ENCODE measurements around the gene TMEM63B.

DNA sequence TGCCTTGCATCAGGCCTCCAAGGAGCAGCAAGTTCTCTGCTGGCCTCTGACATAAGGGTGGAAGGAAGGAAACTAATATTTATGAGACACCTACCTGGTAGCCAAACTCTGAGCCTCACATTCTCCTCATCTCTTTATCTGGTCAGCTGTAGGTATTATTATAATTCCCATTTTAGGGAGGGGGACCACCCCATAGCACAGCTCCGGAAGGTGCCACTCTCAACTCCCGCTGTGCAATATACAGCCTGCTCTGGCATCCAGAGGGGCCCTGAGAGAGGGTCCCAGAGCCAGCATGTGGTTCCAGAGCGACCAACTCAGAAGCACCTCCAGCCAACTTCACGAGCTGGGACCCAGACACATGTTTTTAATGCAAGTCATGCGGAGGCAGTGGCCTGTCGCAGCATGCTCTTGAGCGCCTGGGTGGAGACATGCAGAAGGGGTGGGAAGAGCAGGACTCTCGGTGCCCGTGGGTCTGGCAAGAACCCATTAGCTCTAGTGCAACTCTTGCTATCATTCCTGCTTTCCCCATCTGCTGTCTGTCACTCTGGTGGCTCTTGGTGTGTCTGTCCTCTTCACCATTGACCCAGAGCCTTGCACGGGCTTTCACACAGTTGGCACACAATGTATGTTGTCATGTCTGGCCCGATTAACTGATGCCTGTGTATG lies 74.4 kb downstream of the TMEM63B start:
- no peak for TF ChIP-seq ZFP30 (CRISPR knock-in tag; IDR thresholded peaks at IDR 0.05)
- no peak for TF ChIP-seq TCF4 (CRISPR knock-in tag; IDR thresholded peaks at IDR 0.05; ENCODE audit: borderline replicate concordance)
- TF ChIP-seq CREB5 (CRISPR knock-in tag; IDR thresholded peaks at IDR 0.05; ENCODE audit: low read depth): no peak

Measured in SK-N-SH treated with all-trans-retinoic acid at 6 μM for 48 hours (cell line).